Glutamatergic neuron (in vitro differentiated cells): ENCODE measurements around the gene PKD1L1. TPM values are rescaled to one million over a fixed set of nuclear protein-coding genes. Genes with fewer than 3 reads are reported as not detected.

Experiments
- DNase-seq: peaks from one replicate; pipeline ENCODE4 v3.0.0; 2022
- H3K27ac Mint-ChIP-seq: one replicate; pipeline ENCODE4 v1.8.0; 2020; ENCODE audit warnings: mild to moderate bottlenecking, mixed read lengths, inconsistent platforms; ENCODE audit not compliant: unreplicated experiment
- H3K27me3 Mint-ChIP-seq: one replicate; pipeline ENCODE4 v1.8.0; 2020; ENCODE audit warnings: mild to moderate bottlenecking, moderate library complexity, mixed read lengths, inconsistent platforms; ENCODE audit not compliant: unreplicated experiment
- H3K36me3 Mint-ChIP-seq: one replicate; pipeline ENCODE4 v1.8.0; 2020; ENCODE audit warnings: mild to moderate bottlenecking, mixed read lengths, inconsistent platforms; ENCODE audit not compliant: unreplicated experiment
- H3K4me1 Mint-ChIP-seq: one replicate; pipeline ENCODE4 v1.8.0; 2020; ENCODE audit warnings: mild to moderate bottlenecking, low read depth, mixed read lengths, inconsistent platforms; ENCODE audit not compliant: unreplicated experiment
- H3K4me3 Mint-ChIP-seq: one replicate; pipeline ENCODE4 v1.8.0; 2020; ENCODE audit warnings: mild to moderate bottlenecking, mixed read lengths, inconsistent platforms; ENCODE audit not compliant: unreplicated experiment
- H3K9me3 Mint-ChIP-seq: one replicate; pipeline ENCODE4 v1.8.0; 2020; ENCODE audit warnings: mild to moderate bottlenecking, moderate library complexity, mixed read lengths, inconsistent platforms; ENCODE audit not compliant: unreplicated experiment
- CTCF ChIP-seq: fragments of 200-600 bp; sonication (generic); IDR thresholded peaks from one replicate; pipeline ENCODE4 v1.5.0; 2021; ENCODE audit not compliant: partially characterized antibody, unreplicated experiment
- total RNA-seq: library from RNA; stranded (reverse); fragmentation: NEBNext Ultra II Directional; extraction: Animal tissue kit (Norgen Biotek cat#: 25700); gene quantifications from one replicate; pipeline ENCODE4 v1.2.1, GENCODE V29; 2021; ENCODE audit not compliant: unreplicated experiment

Gene PKD1L1
- total RNA-seq, 1 donor from 2014 or later, result 0.17 TPM

GRCh38 chr7:47743965-47744591 is 204.2 kb downstream of the PKD1L1 start:
- H3K27ac Mint-ChIP-seq, result no peak overlapping the region
- TF ChIP-seq CTCF, result no peak
- no peak for DNase-seq
- peaks cover 6% of the 10 kb centered on the region for H3K4me1 Mint-ChIP-seq
- peaks cover 3% of the 10 kb centered on the region for H3K27me3 Mint-ChIP-seq
- peaks cover 4% of the 10 kb centered on the region for H3K9me3 Mint-ChIP-seq
- no peak overlapping the region for H3K4me3 Mint-ChIP-seq
- no peaks in the 10 kb centered on the region for H3K36me3 Mint-ChIP-seq

DNA sequence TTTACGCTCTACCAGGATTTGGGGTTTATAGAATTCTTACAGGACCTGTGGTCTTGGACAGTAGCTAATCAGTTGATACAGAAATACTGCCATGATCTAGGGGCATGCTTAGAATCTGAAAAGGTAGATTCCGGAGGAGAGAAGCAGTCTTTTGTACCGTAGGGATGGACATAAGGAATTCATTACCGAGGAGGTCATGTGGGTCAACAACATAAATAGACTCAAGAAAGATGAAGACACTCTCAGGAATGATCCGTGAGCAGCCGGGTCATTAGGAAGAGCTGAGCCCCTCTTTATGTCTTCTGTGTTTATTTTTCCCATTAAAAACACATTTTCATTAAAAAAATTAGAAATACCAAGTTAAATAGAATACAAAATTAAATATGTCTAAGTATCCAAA is 206.3 kb downstream of the PKD1L1 start:
- DNase-seq, result no peak
- Mint-ChIP-seq H3K4me3 (no peak overlapping the region), H3K9me3 (peaks cover 3% of the 10 kb centered on the region), H3K27ac (no peak overlapping the region), H3K27me3 (peaks cover 2% of the 10 kb centered on the region), H3K36me3 (no peaks in the 10 kb centered on the region), H3K4me1 (peaks cover 5% of the 10 kb centered on the region)
- no peak for TF ChIP-seq CTCF

DNA sequence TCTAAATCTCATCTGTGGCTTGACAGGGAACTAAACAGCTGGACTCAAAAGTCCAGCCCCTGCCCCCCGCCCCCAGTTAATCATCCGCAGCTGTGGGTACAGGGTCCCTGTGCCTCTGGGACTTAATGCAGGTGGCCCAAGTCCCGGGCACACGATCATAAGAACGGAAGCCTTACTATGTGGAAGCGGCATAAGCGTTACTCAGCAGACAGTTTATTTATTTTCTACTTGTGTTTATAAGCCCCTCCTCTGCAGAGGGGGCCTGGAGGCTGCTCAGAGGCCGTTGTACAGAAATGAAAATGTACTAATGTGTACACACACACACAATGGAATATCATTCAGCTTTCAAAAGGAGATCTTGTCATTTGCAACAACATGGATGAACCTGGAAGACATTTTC is 208.4 kb downstream of the PKD1L1 start:
- no peak for TF ChIP-seq CTCF
- peaks cover 3% of the 10 kb centered on the region for H3K27me3 Mint-ChIP-seq

DNA sequence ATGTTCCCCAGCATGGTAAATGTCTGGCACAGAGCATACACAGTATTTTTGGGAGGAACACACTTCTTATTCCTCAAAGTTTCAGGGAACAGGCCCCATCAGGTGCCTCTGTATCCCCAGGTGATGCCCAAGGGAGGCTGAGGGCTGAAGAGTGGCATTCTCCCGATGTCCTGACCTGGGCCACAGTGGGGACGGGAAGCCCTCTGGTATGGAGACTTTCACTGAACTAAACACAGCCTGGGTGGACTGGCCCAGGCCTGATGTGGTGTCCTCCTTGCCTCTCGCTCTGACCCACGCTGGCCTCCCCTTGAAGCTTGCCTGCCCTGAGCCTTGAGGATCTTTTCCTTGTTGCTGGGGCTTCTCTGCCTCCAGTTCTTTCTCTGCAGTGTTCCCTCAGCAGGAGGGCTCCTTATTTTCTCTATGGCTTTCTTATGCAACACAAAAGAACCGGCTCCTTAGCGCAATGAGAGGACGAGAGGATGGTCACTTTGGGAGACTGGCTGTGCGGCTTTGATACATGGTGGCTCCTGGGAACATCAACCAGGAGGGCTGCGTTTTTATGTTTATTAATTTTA is 208.9 kb downstream of the PKD1L1 start:
- DNase-seq, result no peak
- Mint-ChIP-seq H3K9me3 (peaks cover 3% of the 10 kb centered on the region), H3K4me3 (no peak overlapping the region), H3K4me1 (peaks cover 5% of the 10 kb centered on the region), H3K36me3 (no peaks in the 10 kb centered on the region), H3K27me3 (peaks cover 3% of the 10 kb centered on the region), H3K27ac (no peak overlapping the region)
- TF ChIP-seq CTCF, result no peak

More for the DNA sequence above, 208.4 kb downstream of the PKD1L1 start:
- peaks cover 3% of the 10 kb centered on the region for H3K9me3 Mint-ChIP-seq
- H3K27ac Mint-ChIP-seq, result no peak overlapping the region
- H3K4me1 Mint-ChIP-seq, result peaks cover 5% of the 10 kb centered on the region
- DNase-seq, result no peak
- no peaks in the 10 kb centered on the region for H3K36me3 Mint-ChIP-seq
- H3K4me3 Mint-ChIP-seq, result no peak overlapping the region

- no peak for DNase-seq
- no peak for TF ChIP-seq CTCF
- Mint-ChIP-seq H3K4me3 (no peak overlapping the region), H3K4me1 (peaks cover 5% of the 10 kb centered on the region), H3K27ac (no peak overlapping the region), H3K36me3 (no peaks in the 10 kb centered on the region), H3K9me3 (peaks cover 3% of the 10 kb centered on the region), H3K27me3 (peaks cover 1% of the 10 kb centered on the region)
Observed at GRCh38 chr7:47738563-47739166, 209.6 kb downstream of the PKD1L1 start.
